ENCODE measurements around the gene CPHXL2.

CPHXL2 gene

GRCh38 chr16:75640598-75640997 lies 36.2 kb downstream of the CPHXL2 start:
- DNase-seq, result no peak

GRCh38 chr16:75635036-75635435 lies 41.8 kb downstream of the CPHXL2 start:
- no peak for DNase-seq

GRCh38 chr16:75632857-75633256 lies 44.0 kb downstream of the CPHXL2 start:
- no peak for DNase-seq

- DNase-seq, result no peak
Measured at GRCh38 chr16:75630052-75630451, 46.8 kb downstream of the CPHXL2 start.

DNA sequence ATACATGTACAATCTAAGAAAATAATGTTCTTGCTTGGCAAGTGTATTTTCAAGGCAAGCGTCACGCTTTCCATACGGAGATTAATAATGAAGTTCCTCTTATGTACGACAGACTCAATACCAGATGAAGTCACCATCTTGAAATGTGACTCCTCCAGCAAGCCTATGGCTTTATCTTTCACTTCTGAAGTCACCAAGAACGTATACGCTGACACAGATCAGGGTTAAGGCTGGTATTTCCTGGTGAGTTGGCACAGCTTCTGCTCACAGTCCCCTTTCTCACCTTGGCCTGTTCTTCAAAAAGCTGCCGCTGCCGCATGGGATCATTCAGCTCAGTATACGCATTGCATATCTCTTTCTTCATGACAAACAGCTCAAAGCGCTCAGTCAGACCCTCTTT lies 47.7 kb downstream of the CPHXL2 start:
- DNase-seq, result no peak

GRCh38 chr16:75628351-75628750 lies 48.5 kb downstream of the CPHXL2 start:
- DNase-seq, result no peak

GRCh38 chr16:75627851-75628250 lies 49.0 kb downstream of the CPHXL2 start:
- DNase-seq, result peak in 1 of 5 donors; percentile 27

DNA sequence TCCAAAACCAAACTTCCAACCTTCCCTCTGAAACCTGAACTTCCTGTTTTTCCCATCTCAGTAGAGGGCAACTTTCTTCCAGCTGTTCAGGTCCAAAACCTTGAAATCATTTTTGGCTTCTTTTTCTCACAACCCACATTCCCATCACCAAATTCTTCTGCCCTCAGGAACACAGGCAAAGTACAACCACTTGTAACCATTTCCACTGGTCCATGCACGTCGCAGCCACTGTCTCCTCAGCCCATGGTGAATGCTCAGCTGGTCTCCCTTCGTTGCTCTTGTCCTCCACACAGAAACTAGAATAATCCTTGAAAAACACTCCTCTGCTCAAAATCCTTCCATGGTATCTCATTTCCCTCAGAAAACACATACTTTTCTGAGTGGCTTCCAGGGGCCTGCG lies 50.0 kb downstream of the CPHXL2 start:
- DNase-seq, result no peak

DNA sequence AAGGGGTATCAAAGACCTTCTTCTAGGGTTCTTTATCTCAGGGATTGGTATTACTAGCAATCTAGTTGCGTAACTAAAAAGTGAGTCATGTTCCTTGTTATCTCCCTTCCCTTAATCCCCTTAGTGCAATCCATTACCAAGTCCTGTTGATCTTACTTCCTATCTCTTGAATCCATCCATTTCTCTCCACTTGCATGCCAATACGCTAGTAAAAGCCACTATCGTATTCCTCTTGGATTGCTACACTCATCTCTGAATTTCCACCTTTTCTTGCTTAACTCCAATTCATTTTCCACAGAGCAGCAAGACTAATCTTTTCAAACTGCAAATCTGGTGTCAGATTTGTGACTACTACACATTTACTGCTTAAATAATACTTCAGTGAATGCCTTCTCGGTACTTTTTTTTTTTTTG lies 51.9 kb downstream of the CPHXL2 start:
- no peak for DNase-seq

DNA sequence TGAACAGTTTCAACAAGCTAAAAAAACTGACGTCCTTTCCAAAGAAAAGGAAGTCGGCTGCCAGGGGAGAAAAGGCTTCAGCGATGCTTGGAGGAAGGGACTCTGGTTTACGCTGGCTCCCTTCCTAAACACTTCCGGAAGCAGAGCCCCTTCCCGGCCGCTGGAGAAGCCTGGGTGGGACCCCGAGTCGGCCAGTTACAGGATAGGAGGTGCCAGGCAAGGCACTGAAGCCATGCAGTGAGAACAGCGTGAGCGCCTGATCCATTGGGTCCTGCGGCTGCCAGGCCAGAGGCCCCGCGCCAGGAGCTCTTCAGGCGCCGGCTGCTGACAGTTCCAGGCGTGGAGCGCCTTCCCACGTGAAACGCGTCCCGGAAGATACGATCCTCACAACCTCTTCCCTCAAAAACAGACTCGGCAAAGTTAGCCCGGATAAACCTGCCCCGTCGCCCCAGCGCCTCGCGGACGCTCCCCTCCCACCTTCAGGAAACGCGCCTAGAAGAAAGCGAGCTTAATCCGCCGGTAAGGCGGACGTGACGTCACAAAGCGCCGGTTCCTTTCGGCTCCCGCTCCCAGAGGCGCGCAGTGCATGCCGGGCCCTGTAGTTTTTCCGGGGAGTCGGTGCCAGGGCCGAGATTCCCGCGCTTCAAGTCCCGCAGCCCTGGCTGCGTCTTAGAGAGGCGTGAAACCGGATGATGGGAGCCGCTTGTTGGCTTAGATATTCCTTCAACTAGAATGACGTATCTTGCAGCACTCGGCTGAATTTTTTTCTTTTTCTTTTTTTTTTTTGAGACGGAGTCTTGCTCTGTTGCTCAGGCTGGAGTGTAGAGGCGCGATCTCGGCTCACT lies 53.8 kb downstream of the CPHXL2 start, which contains the start of gene ADAT1:
TSS of gene ADAT1 (minus strand) at position 521 of the 845 bp plus-strand sequence. CDS start 2,482 bp downstream, outside the sequence.
- peak; percentile 95 to 98 (median 98) for DNase-seq

DNA sequence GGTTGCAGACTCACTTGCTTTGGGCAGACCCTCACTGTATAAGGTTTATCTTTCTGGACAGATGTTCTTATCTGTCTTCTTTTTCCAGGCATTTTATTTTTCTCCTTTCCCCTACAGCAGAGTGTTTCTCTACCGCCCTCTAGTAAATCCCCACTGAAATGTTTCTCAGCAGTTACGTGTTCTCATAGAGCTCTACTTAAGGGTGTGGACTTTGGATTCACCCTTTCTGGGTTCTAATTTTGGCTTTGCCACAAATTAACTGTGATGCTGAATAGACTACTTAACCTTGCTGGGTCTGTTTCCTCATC lies 55.7 kb downstream of the CPHXL2 start:
- no peak for DNase-seq

- peak; percentile 23 to 62 (median 39) for DNase-seq
Measured at GRCh38 chr16:75620326-75621169, 56.3 kb downstream of the CPHXL2 start.

GRCh38 chr16:75618780-75619179 lies 58.0 kb downstream of the CPHXL2 start:
- no peak for DNase-seq

GRCh38 chr16:75617121-75617520 lies 59.7 kb downstream of the CPHXL2 start:
- no peak for DNase-seq

GRCh38 chr16:75616521-75617010 lies 60.2 kb downstream of the CPHXL2 start:
- DNase-seq, result peak in 1 of 5 donors; percentile 84

GRCh38 chr16:75615619-75616018 lies 61.2 kb downstream of the CPHXL2 start:
- DNase-seq, result no peak

DNA sequence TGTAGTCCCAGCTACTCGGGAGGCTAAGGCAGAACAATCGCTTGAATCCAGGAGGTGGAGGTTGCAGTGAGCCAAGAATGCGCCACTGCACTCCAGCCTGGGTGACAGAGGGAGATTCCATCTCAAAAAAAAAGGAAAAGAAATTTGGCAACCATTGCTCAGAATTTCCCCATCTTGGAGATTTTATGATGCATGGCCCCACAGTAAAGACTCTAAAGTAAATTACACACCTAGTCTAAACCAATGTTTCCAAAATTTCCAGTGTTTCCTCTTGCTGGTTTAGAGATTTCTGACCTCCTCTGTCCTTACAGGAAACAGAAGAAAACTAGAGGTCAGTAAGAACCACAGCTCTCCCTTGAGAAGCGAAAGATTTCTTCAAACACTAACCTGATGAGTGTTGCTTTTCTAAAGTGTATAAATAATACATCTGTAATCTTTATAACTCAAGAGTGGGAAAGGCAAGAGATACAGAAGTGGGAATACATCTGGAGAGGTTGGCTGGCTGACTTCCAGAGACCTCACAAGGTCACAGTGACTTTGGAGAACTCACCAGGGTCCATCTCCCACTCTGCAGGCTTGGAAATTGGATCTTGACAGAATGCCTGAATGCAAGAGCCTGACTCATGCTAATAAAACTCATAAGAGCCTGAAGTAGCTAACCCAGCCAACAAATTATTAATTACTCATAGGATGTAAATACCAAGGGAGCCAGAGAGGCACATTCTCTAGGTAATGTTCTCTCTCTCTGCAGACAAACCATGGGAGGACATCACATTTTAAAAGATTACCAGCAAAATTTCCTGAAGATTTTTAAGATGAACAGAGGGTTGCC lies 62.5 kb downstream of the CPHXL2 start:
- no peak for DNase-seq

Measured in T-helper 1 cell (primary cell).